ENCODE results near the gene NTRK3. TPM values are rescaled to one million over a fixed set of nuclear protein-coding genes. Genes with fewer than 3 reads are reported as not detected.

The NTRK3 gene
- total RNA-seq, 1 experiment from 2014 or later, result not detected

- Mint-ChIP-seq H3K27ac (ENCODE audit: unreplicated experiment) (no peak overlapping the region), H3K9me3 (ENCODE audit: low read depth, unreplicated experiment) (peaks cover 3% of the 10 kb centered on the region), H3K4me1 (ENCODE audit: low read depth, unreplicated experiment) (no peaks in the 10 kb centered on the region), H3K36me3 (ENCODE audit: insufficient read depth, unreplicated experiment) (no peaks in the 10 kb centered on the region), H3K27me3 (ENCODE audit: unreplicated experiment) (peaks cover 26% of the 10 kb centered on the region), H3K4me3 (ENCODE audit: low read depth, unreplicated experiment) (no peak overlapping the region)
- intact Hi-C loops (cut with micrococcal nuclease; ENCODE audit: unreplicated experiment), result no loop called here
- TF ChIP-seq CTCF (IDR thresholded peaks at IDR 0.05; ENCODE audit: unreplicated experiment), result no peak
- BruUV-seq (replicated peaks), result no TSS peak
- CTCF ChIA-PET, result no interaction called here
- no peak for DNase-seq
Observed at GRCh38 chr15:88133795-88134194, 122.7 kb downstream of the NTRK3 start.

- no TSS peak for BruUV-seq (replicated peaks)
- Mint-ChIP-seq H3K27me3 (ENCODE audit: unreplicated experiment) (peaks cover 26% of the 10 kb centered on the region), H3K9me3 (ENCODE audit: low read depth, unreplicated experiment) (peaks cover 3% of the 10 kb centered on the region), H3K4me1 (ENCODE audit: low read depth, unreplicated experiment) (no peaks in the 10 kb centered on the region), H3K36me3 (ENCODE audit: insufficient read depth, unreplicated experiment) (no peaks in the 10 kb centered on the region), H3K4me3 (ENCODE audit: low read depth, unreplicated experiment) (no peak overlapping the region), H3K27ac (ENCODE audit: unreplicated experiment) (no peak overlapping the region)
- intact Hi-C loops (cut with micrococcal nuclease; ENCODE audit: unreplicated experiment), result no loop called here
- DNase-seq, result no peak
- CTCF ChIA-PET, result interaction anchor here (0.6 kb wide), 1 partner anchor 287 kb away, joined by 3 read pairs; no protein-coding TSS in a partner anchor
- no peak for TF ChIP-seq CTCF (IDR thresholded peaks at IDR 0.05; ENCODE audit: unreplicated experiment)
Observed at GRCh38 chr15:88132499-88132898, 124.0 kb downstream of the NTRK3 start.

- H3K27ac Mint-ChIP-seq (ENCODE audit: unreplicated experiment), result no peak overlapping the region
- TF ChIP-seq CTCF (IDR thresholded peaks at IDR 0.05; ENCODE audit: unreplicated experiment), result no peak
Observed at GRCh38 chr15:88131937-88132336, 124.6 kb downstream of the NTRK3 start.

GRCh38 chr15:88127432-88127790 is 129.1 kb downstream of the NTRK3 start:
- H3K27ac Mint-ChIP-seq (ENCODE audit: unreplicated experiment), result no peak overlapping the region
- H3K4me3 Mint-ChIP-seq (ENCODE audit: low read depth, unreplicated experiment), result no peak overlapping the region
- no TSS peak for BruUV-seq (replicated peaks)
- no peaks in the 10 kb centered on the region for H3K36me3 Mint-ChIP-seq (ENCODE audit: insufficient read depth, unreplicated experiment)
- intact Hi-C loops (cut with micrococcal nuclease; ENCODE audit: unreplicated experiment), result no loop called here
- no peaks in the 10 kb centered on the region for H3K4me1 Mint-ChIP-seq (ENCODE audit: low read depth, unreplicated experiment)
- DNase-seq, result no peak
- no peak for TF ChIP-seq CTCF (IDR thresholded peaks at IDR 0.05; ENCODE audit: unreplicated experiment)
- H3K9me3 Mint-ChIP-seq (ENCODE audit: low read depth, unreplicated experiment), result no peaks in the 10 kb centered on the region
- H3K27me3 Mint-ChIP-seq (ENCODE audit: unreplicated experiment), result peaks cover 17% of the 10 kb centered on the region
- CTCF ChIA-PET, result no interaction called here

More at GRCh38 chr15:88131937-88132336, 124.6 kb downstream of the NTRK3 start:
- H3K4me1 Mint-ChIP-seq (ENCODE audit: low read depth, unreplicated experiment), result no peaks in the 10 kb centered on the region
- H3K36me3 Mint-ChIP-seq (ENCODE audit: insufficient read depth, unreplicated experiment), result no peaks in the 10 kb centered on the region
- peaks cover 3% of the 10 kb centered on the region for H3K9me3 Mint-ChIP-seq (ENCODE audit: low read depth, unreplicated experiment)
- no peak for DNase-seq
- H3K27me3 Mint-ChIP-seq (ENCODE audit: unreplicated experiment), result peaks cover 26% of the 10 kb centered on the region
- intact Hi-C loops (cut with micrococcal nuclease; ENCODE audit: unreplicated experiment), result no loop called here
- no peak overlapping the region for H3K4me3 Mint-ChIP-seq (ENCODE audit: low read depth, unreplicated experiment)
- CTCF ChIA-PET, result interaction anchor here (0.6 kb wide), 1 partner anchor 287 kb away, joined by 3 read pairs; no protein-coding TSS in a partner anchor
- no TSS peak for BruUV-seq (replicated peaks)
